GM21526 (cell line): ENCODE results near the gene THSD4.

Source experiments
- ATAC-seq: cut with Tn5 transposase; IDR thresholded peaks from one replicate; pipeline ENCODE4 v1.9.1; 2021; ENCODE audit warnings: moderate library complexity; ENCODE audit not compliant: unreplicated experiment, low FRiP score

THSD4 gene

GRCh38 chr15:71804226-71804625, 689.0 kb downstream of the THSD4 start:
- no peak for ATAC-seq

- no peak for ATAC-seq
Measured at GRCh38 chr15:71804695-71805470, 689.6 kb downstream of the THSD4 start.

GRCh38 chr15:71806452-71806931, 691.2 kb downstream of the THSD4 start:
- no peak for ATAC-seq

GRCh38 chr15:71807125-71807629, 691.9 kb downstream of the THSD4 start:
- ATAC-seq, result no peak

- no peak for ATAC-seq
Measured at GRCh38 chr15:71807691-71808091, 692.4 kb downstream of the THSD4 start.

- no peak for ATAC-seq
Measured at GRCh38 chr15:71808311-71809020, 693.2 kb downstream of the THSD4 start.

GRCh38 chr15:71809346-71809745, 694.1 kb downstream of the THSD4 start:
- ATAC-seq, result no peak

- ATAC-seq, result no peak
Measured at GRCh38 chr15:71810256-71811035, 695.2 kb downstream of the THSD4 start, which contains the start of gene NR2E3. Gene NR2E3 (plus strand): TSS chr15:71810554. CDS start chr15:71810744, 190 bp downstream.

GRCh38 chr15:71811036-71811736, 695.9 kb downstream of the THSD4 start:
- ATAC-seq, result no peak

GRCh38 chr15:71811752-71812735, 696.8 kb downstream of the THSD4 start:
- ATAC-seq, result no peak

GRCh38 chr15:71812966-71813722, 697.9 kb downstream of the THSD4 start:
- ATAC-seq, result no peak

- ATAC-seq, result no peak
Measured at GRCh38 chr15:71813723-71814470, 698.6 kb downstream of the THSD4 start.

GRCh38 chr15:71815301-71815700, 700.0 kb downstream of the THSD4 start:
- no peak for ATAC-seq

- no peak for ATAC-seq
Measured at GRCh38 chr15:71817351-71817750, 702.1 kb downstream of the THSD4 start.

GRCh38 chr15:71820127-71820526, 704.9 kb downstream of the THSD4 start:
- ATAC-seq, result no peak

GRCh38 chr15:71821547-71822129, 706.4 kb downstream of the THSD4 start:
- no peak for ATAC-seq
